HG03354 (cell line): ENCODE results near the gene CAPN2.
"Not testable (repeated sequence)": the region's sequence is repeated elsewhere in the genome, so short reads cannot be mapped to it uniquely, and the experiment has no call there.

Experiments used
- ATAC-seq: cut with Tn5 transposase; IDR thresholded peaks from one replicate; pipeline ENCODE4 v1.9.1; 2021; ENCODE audit warnings: mild to moderate bottlenecking; ENCODE audit not compliant: unreplicated experiment, poor library complexity, severe bottlenecking

CAPN2 gene

GRCh38 chr1:223813645-223814044 is 101.3 kb downstream of the CAPN2 start:
- no peak for ATAC-seq

GRCh38 chr1:223815020-223815853 is 102.9 kb downstream of the CAPN2 start:
- ATAC-seq: no peak

- ATAC-seq: no peak
Measured at GRCh38 chr1:223815865-223816264, 103.5 kb downstream of the CAPN2 start.

DNA sequence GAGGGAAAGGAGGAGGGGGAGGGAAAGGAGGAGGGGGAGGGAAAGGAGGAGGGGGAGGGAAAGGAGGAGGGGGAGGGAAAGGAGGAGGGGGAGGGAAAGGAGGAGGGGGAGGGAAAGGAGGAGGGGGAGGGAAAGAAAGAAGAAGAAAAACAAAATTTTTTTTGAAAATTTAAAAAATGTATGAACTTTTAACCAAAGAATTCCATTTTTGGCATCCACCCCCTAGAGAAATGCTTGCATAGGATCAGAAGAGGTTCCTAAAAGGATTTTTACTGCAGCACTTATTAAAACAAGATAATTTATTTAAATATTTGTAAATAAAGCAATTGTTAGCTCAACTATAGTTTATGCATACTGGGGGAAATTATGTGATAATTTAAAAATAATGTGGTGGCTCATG is 104.9 kb downstream of the CAPN2 start:
- ATAC-seq: not testable (repeated sequence)

- ATAC-seq: no peak
Measured at GRCh38 chr1:223819730-223820514, 107.6 kb downstream of the CAPN2 start.

- no peak for ATAC-seq
Measured at GRCh38 chr1:223820515-223820858, 108.1 kb downstream of the CAPN2 start.

DNA sequence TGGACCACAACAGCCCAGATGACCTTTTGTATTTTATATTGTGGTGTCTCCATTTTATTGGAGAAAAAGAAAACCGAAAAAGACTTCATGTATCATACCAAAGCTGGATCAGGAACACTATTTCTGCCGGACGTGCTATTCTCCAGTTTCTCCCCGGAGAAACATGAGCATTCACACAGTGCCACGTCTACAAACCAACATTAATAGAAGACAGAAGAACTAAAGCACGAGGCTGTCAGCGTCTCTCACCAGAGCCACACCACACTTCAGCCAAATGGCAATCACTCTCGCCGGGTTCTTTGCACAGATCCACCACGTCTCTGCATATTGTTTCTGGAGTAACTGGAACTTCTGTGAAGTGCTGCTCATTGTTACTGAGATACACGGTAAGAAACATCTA is 108.6 kb downstream of the CAPN2 start:
- no peak for ATAC-seq

GRCh38 chr1:223824287-223824686 is 111.9 kb downstream of the CAPN2 start:
- no peak for ATAC-seq

- no peak for ATAC-seq
Measured at GRCh38 chr1:223824712-223825111, 112.4 kb downstream of the CAPN2 start.
